AG09319 (cell line): ENCODE data around the gene ADGRL3.

Experiments
- DNase-seq: peaks from one replicate; pipeline ENCODE4 v3.0.0-alpha.2; 2010; ENCODE audit warnings: low read depth; ENCODE audit errors: extremely low read depth
- CTCF ChIP-seq: IDR thresholded peaks from 2 replicates; pipeline ENCODE4 v1.5.1; 2011; ENCODE audit warnings: low read depth, mild to moderate bottlenecking, inconsistent platforms, low read length, moderate library complexity

ADGRL3 gene

GRCh38 chr4:61217222-61217621 lies 17.1 kb downstream of the ADGRL3 start:
- DNase-seq, result no peak
- no peak for TF ChIP-seq CTCF

- no peak for TF ChIP-seq CTCF
Observed at GRCh38 chr4:61220556-61220955, 20.4 kb downstream of the ADGRL3 start.

GRCh38 chr4:61223385-61223784 lies 23.3 kb downstream of the ADGRL3 start:
- TF ChIP-seq CTCF, result no peak
- DNase-seq, result no peak

More at GRCh38 chr4:61220556-61220955, 20.4 kb downstream of the ADGRL3 start:
- DNase-seq, result no peak

- no peak for DNase-seq
- TF ChIP-seq CTCF, result no peak
Observed at GRCh38 chr4:61224573-61224972, 24.4 kb downstream of the ADGRL3 start.

- DNase-seq, result no peak
- no peak for TF ChIP-seq CTCF
Observed at GRCh38 chr4:61225656-61226055, 25.5 kb downstream of the ADGRL3 start.

- no peak for DNase-seq
- no peak for TF ChIP-seq CTCF
Observed at GRCh38 chr4:61231421-61231820, 31.3 kb downstream of the ADGRL3 start.

GRCh38 chr4:61239250-61239649 lies 39.1 kb downstream of the ADGRL3 start:
- TF ChIP-seq CTCF, result no peak
- no peak for DNase-seq
